HepG2 (cell line): ENCODE measurements around the gene SLC29A1. TPM values are rescaled to one million over a fixed set of nuclear protein-coding genes. Genes with fewer than 3 reads are reported as not detected.

Experiments used
- ATAC-seq: fragments of 200-7000 bp; cut with Tn5 transposase; 3 replicates; pipeline ENCODE4 v1.9.1; 2020; ENCODE audit warnings: mild to moderate bottlenecking, moderate library complexity
- BruUV-seq: library from RNA; stranded (reverse); fragments of 400-500 nt; replicated peaks from 2 replicates; lab custom pipeline; 2021; lab: Mats Ljungman, UMichigan
- CTCF ChIA-PET: fragments of 300-600 bp; formaldehyde crosslinking; extraction: SDS; loops from one replicate; lab custom pipeline; 2021; ENCODE audit warnings: low total read pairs, inconsistent platforms, low intra/inter-chr PET ratio; lab: Yijun Ruan, JAX
- POLR2A ChIA-PET: fragments of 350-600 bp; sonication (Branson Sonifier 250); formaldehyde crosslinking; loops from one replicate; lab custom pipeline; 2020; ENCODE audit warnings: antibody characterized with exemption, inconsistent platforms; lab: Yijun Ruan, JAX
- DNase-seq: peaks from one replicate; pipeline ENCODE4 v3.0.0-alpha.2; 2015; ENCODE audit warnings: low spot score
- FAIRE-seq: peaks from 3 replicates; lab custom pipeline; 2011; peaks lifted over from hg19 to GRCh38; lab: Jason Lieb, UNC
- H2AFZ ChIP-seq: one replicate; pipeline ENCODE4 v1.6.1; 2011; ENCODE audit warnings: low read length, inconsistent platforms
- H3K27ac ChIP-seq: fragments of 300-600 bp; 3 replicates; pipeline ENCODE4 v1.8.0; 2011; ENCODE audit warnings: mixed run types, mild to moderate bottlenecking, mixed read lengths, low read length, inconsistent platforms; ENCODE audit not compliant: insufficient read depth; ENCODE audit errors: extremely low read length
- H3K27me3 ChIP-seq, 2 experiments: fragments of 200-600 bp in 1 of 2; 2 replicates in 1 of 2; 3 replicates in 1 of 2; pipeline versions ENCODE4 v1.6.0 to v1.8.0; 2011; ENCODE audit warnings: low read length in 2 of 2, mild to moderate bottlenecking in 2 of 2, moderate library complexity in 2 of 2, inconsistent platforms in 1 of 2; ENCODE audit not compliant: insufficient read depth in 2 of 2, control insufficient read depth in 1 of 2
- H3K36me3 ChIP-seq, 2 experiments: fragments of 200-600 bp in 1 of 2; replicated peaks in 1 of 2; 2 replicates in 1 of 2; 3 replicates in 1 of 2; pipeline versions ENCODE4 v1.5.1 to v1.8.0; 2011; ENCODE audit warnings: low read length in 2 of 2, inconsistent platforms in 1 of 2; ENCODE audit not compliant: insufficient read depth in 2 of 2, control insufficient read depth in 1 of 2
- H3K4me1 ChIP-seq: 2 replicates; pipeline ENCODE4 v1.5.1; 2012; ENCODE audit warnings: low read length, inconsistent platforms; ENCODE audit not compliant: insufficient read depth
- H3K4me2 ChIP-seq: 2 replicates; pipeline ENCODE4 v1.6.0; 2011; ENCODE audit warnings: low read depth, low read length, inconsistent platforms
- H3K4me3 ChIP-seq, 3 experiments: fragments of 200-600 bp in 1 of 3; sonication (generic), shearing (Covaris generic) in 1 of 3; replicated peaks in 1 of 3; 2 replicates each; pipeline ENCODE4 v1.5.1; 2011 to 2016; ENCODE audit warnings: low read length in 3 of 3, inconsistent platforms in 2 of 3, low read depth in 2 of 3, mild to moderate bottlenecking in 2 of 3, control low read depth in 1 of 3, mixed read lengths in 1 of 3; ENCODE audit not compliant: insufficient read depth in 1 of 3
- H3K79me2 ChIP-seq: one replicate; pipeline ENCODE4 v1.6.1; 2011; ENCODE audit warnings: low read length, inconsistent platforms; ENCODE audit not compliant: insufficient read depth
- H3K9ac ChIP-seq: 2 replicates; pipeline ENCODE4 v1.6.0; 2011; ENCODE audit warnings: mild to moderate bottlenecking, low read depth, low read length, inconsistent platforms; ENCODE audit not compliant: insufficient read depth
- H3K9me3 ChIP-seq: 2 replicates; pipeline ENCODE4 v1.5.1; 2012; ENCODE audit warnings: mild to moderate bottlenecking, low read length
- H4K20me1 ChIP-seq: 2 replicates; pipeline ENCODE4 v1.6.0; 2011; ENCODE audit warnings: inconsistent platforms, mild to moderate bottlenecking, low read length, moderate library complexity; ENCODE audit not compliant: insufficient read depth
- AGO1 ChIP-seq: fragments of 200-400 bp; formaldehyde crosslinking; IDR thresholded peaks from 2 replicates; pipeline ENCODE4 v1.6.1; 2017; ENCODE audit warnings: mild to moderate bottlenecking, low read depth, low read length, moderate library complexity; ENCODE audit not compliant: poor library complexity, severe bottlenecking
- AGO2 ChIP-seq: fragments of 200-400 bp; formaldehyde crosslinking; optimal IDR thresholded peaks from 2 replicates; pipeline ENCODE3; 2017; ENCODE audit warnings: mild to moderate bottlenecking, low read depth, low read length, moderate library complexity
- ATF7-NPFF ChIP-seq: sonication (generic); formaldehyde crosslinking; IDR thresholded peaks from 2 replicates; pipeline ENCODE4 v1.8.1; 2023; ENCODE audit warnings: mild to moderate bottlenecking, low read depth, missing genetic modification reagents, moderate library complexity
- BATF2 ChIP-seq: sonication (generic); formaldehyde crosslinking; IDR thresholded peaks from 2 replicates; pipeline ENCODE4 v1.8.0; 2022; ENCODE audit warnings: mild to moderate bottlenecking, missing genetic modification reagents, moderate library complexity
- ELF3 ChIP-seq: IDR thresholded peaks from 2 replicates; pipeline ENCODE4 v1.6.1; 2016; ENCODE audit warnings: missing genetic modification reagents, missing compliant biosample characterization
- ELK4 ChIP-seq: sonication (generic); formaldehyde crosslinking; IDR thresholded peaks from 2 replicates; pipeline ENCODE4 v1.9.0; 2021; ENCODE audit warnings: missing genetic modification reagents, borderline replicate concordance
- GATA4 ChIP-seq: sonication (generic); IDR thresholded peaks from 2 replicates; pipeline ENCODE4 v1.6.1; 2016; ENCODE audit warnings: antibody characterized with exemption, low read depth, borderline replicate concordance
- HCFC1 ChIP-seq: fragments of 150-350 bp; IDR thresholded peaks from 2 replicates; pipeline ENCODE4 v1.6.1; 2014; ENCODE audit warnings: low read depth, low read length
- KDM4B ChIP-seq: sonication (generic); formaldehyde crosslinking; IDR thresholded peaks from 2 replicates; pipeline ENCODE4 v1.4.0; 2020; ENCODE audit warnings: missing genetic modification reagents
- MIER3 ChIP-seq: IDR thresholded peaks from 2 replicates; pipeline ENCODE4 v1.6.1; 2016; ENCODE audit warnings: missing compliant biosample characterization, borderline replicate concordance
- PITX1 ChIP-seq: sonication (generic); formaldehyde crosslinking; IDR thresholded peaks from 2 replicates; pipeline ENCODE4 v1.5.1; 2020; ENCODE audit warnings: mild to moderate bottlenecking, missing genetic modification reagents
- POLR2A ChIP-seq, 2 experiments: IDR thresholded peaks; 2 replicates each; pipeline ENCODE4 v1.6.1; 2011; ENCODE audit warnings: low read depth in 2 of 2, low read length in 2 of 2, mild to moderate bottlenecking in 1 of 2, moderate library complexity in 1 of 2; ENCODE audit not compliant: insufficient read depth in 1 of 2
- POLR2AphosphoS2 ChIP-seq: IDR thresholded peaks from 2 replicates; pipeline ENCODE4 v1.6.1; 2011; ENCODE audit warnings: low read depth, low read length, improper control_type of control experiment
- RARA ChIP-seq: IDR thresholded peaks from 2 replicates; pipeline ENCODE4 v1.6.1; 2016; ENCODE audit warnings: missing genetic modification reagents, missing compliant biosample characterization
- RBFOX2 ChIP-seq: fragments of 200-400 bp; formaldehyde crosslinking; IDR thresholded peaks from 2 replicates; pipeline ENCODE4 v1.6.1; 2017; ENCODE audit warnings: low read depth, mild to moderate bottlenecking, low read length
- SALL1 ChIP-seq: sonication (generic); formaldehyde crosslinking; IDR thresholded peaks from 2 replicates; pipeline ENCODE4 v1.8.0; 2022; ENCODE audit warnings: mild to moderate bottlenecking, missing genetic modification reagents
- SSRP1 ChIP-seq: IDR thresholded peaks from 2 replicates; pipeline ENCODE4 v1.6.1; 2016; ENCODE audit warnings: control low read depth
- ZNF30 ChIP-seq: sonication (generic); formaldehyde crosslinking; IDR thresholded peaks from 2 replicates; pipeline ENCODE4 v1.5.0; 2020; ENCODE audit warnings: mild to moderate bottlenecking, missing genetic modification reagents
- ZNF337 ChIP-seq: sonication (generic); formaldehyde crosslinking; IDR thresholded peaks from 2 replicates; pipeline ENCODE4 v1.5.1; 2020; ENCODE audit warnings: missing genetic modification reagents, low read depth, mild to moderate bottlenecking, borderline replicate concordance
- WGBS: methylation state at CpG from one replicate; pipeline ENCODE4 v1.1.6; 2017; ENCODE audit warnings: low lambda C conversion rate; 5-methylcytosine and 5-hydroxymethylcytosine counted together
- in situ Hi-C: cut with HindIII; loops from 2 replicates; pipeline ENCODE4 v1.10.0; 2017; ENCODE audit warnings: low pct_unique_long_range_greater_than_20kb; ENCODE audit not compliant: extremely low pct_ligation_motif_present
- intact Hi-C: fragments of 100-400 bp; cut with micrococcal nuclease; formaldehyde crosslinking; loops from one replicate; pipeline ENCODE4 v1.10.0; 2022; ENCODE audit not compliant: unreplicated experiment
- polyA plus RNA-seq, 8 experiments: library from polyadenylated mRNA; depleted of rRNA in 3 of 8; stranded (reverse) in 7 of 8; unstranded in 1 of 8; fragments of >200 nt; fragmentation: Illumina TruSeq in 4 of 8; extraction: Trizol in 4 of 8; gene quantifications; 2 replicates each; pipeline versions ENCODE4 v1.2.1 to v1.2.3, GENCODE V29; 2011 to 2016; ENCODE audit warnings: low read depth in 4 of 8, missing spikeins in 1 of 8, mixed read lengths in 1 of 8; ENCODE audit not compliant: insufficient read depth in 1 of 8
- total RNA-seq, 5 experiments: library from RNA; depleted of rRNA; stranded (reverse); fragments of >200 nt; fragmentation: Illumina TruSeq; extraction: Trizol; gene quantifications; 2 replicates each; pipeline ENCODE4 v1.2.3, GENCODE V29; 2016; ENCODE audit warnings: low read depth in 1 of 5

The SLC29A1 gene
- total and polyA plus RNA-seq, 2 of the 13 experiments (the other 11 are each of a cell fraction or from before 2014, with no cell fraction given): 43.2 to 106 TPM

- H3K4me3 ChIP-seq: no peak overlapping the region; a peak in 1 of 6 replicates
- H3K79me2 ChIP-seq: peaks cover 58% of the 10 kb centered on the region
- no peaks in the 10 kb centered on the region; a peak in 1 of 5 replicates for H3K27me3 ChIP-seq
- H3K4me2 ChIP-seq: peak overlapping the region; percentile 13; the same call in 1 of the 2 replicates
- H3K4me1 ChIP-seq: peaks cover 73% of the 10 kb centered on the region
- H3K9me3 ChIP-seq: no peaks in the 10 kb centered on the region
- peaks cover 45 to 71% of the 10 kb centered on the region in 2 experiments for H3K36me3 ChIP-seq
- intact Hi-C loops: loop anchor here (5.0 kb wide), 1 partner anchor 153 kb away; no protein-coding TSS in a partner anchor
- peaks cover 85% of the 10 kb centered on the region for H4K20me1 ChIP-seq
- no peak for ATAC-seq
- TF ChIP-seq SALL1: no peak
- TF ChIP-seq MIER3 (CRISPR knock-in tag): no peak
- no peak for TF ChIP-seq ELF3 (CRISPR knock-in tag)
- TF ChIP-seq PITX1 (CRISPR knock-in tag): no peak
- TF ChIP-seq POLR2AphosphoS2: peak; percentile 83
- no peak for TF ChIP-seq ZNF337 (CRISPR knock-in tag)
- no peak for TF ChIP-seq ATF7-NPFF (CRISPR knock-in tag)
- TF ChIP-seq AGO2: peak; percentile 46
- TF ChIP-seq SSRP1: 0 out of 2 replicates have a peak, but pooled peaks have one; percentile 24
- no peak for TF ChIP-seq ELK4 (CRISPR knock-in tag)
- no peak for TF ChIP-seq RARA (CRISPR knock-in tag)
- TF ChIP-seq POLR2A (IDR thresholded peaks at IDR 0.05; ENCODE audit: insufficient read depth in 1 of 2, low read depth in 2 of 2, low read length in 2 of 2): peak in 1 of 2 experiments; percentile 60; a peak in 2 of 4 replicates
- peak; percentile 61 for TF ChIP-seq RBFOX2
- peak; percentile 85 for TF ChIP-seq AGO1
- no peak for TF ChIP-seq HCFC1
- TF ChIP-seq GATA4: 0 out of 2 replicates have a peak, but pooled peaks have one; percentile 7
- TF ChIP-seq BATF2 (CRISPR knock-in tag): no peak
- no peak for TF ChIP-seq KDM4B (CRISPR knock-in tag)
- no peak for TF ChIP-seq ZNF30 (CRISPR knock-in tag)
- TF ChIP-seq, all 625 proteins: peak for 7
- CTCF ChIA-PET: no interaction called here
- WGBS: 86% methylated on average over 3 of the region's 3 CpGs
- Histone ChIP-seq H2AFZ (no peak overlapping the region), H3K27ac (no peak overlapping the region), H3K9ac (no peak overlapping the region)
- POLR2A ChIA-PET: no interaction called here
- no peak for DNase-seq
- in situ Hi-C loops: no loop called here
- no peak for FAIRE-seq
- no TSS peak for BruUV-seq
Observed at GRCh38 chr6:44250718-44251123, 27.3 kb downstream of the SLC29A1 start.
